ENCODE results near the gene GAB2.

The GAB2 gene

DNA sequence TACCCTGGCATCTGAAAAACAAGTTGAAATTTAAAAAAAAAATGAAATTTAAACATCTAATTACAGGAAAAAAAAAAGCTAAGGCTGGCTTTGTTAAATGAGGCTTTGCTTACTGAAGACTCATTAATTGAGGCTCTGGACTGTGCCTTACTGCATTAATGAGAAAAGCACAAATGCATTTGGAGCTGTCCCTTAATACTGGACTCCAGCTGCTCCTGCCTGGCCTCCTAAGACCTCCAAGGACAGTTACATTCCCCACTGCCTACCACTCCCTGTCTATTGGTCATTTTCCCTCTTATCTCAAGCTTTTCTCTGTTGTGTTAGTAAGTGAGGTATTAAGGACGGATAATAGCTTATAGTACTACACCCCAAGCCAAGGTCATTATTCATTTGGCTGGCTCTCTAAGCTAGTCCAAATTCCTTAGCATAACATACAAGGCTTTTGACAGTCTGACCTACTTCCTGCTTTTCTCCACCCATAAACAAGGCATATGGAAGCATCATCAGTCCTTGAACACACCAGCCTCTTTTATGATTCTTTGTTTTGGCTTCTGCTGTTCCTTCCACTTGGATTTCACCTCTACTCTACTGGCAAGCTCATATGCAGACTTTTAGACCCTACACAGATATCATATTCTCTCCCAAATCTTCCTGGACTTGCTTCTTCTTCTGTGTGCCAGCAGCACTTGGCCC, 166.4 kb downstream of the GAB2 start:
- TF ChIP-seq REST (IDR thresholded peaks at IDR 0.05; ENCODE audit: insufficient read depth in 1 of 2, low read depth in 2 of 2, low read length in 2 of 2) (0 out of 4 replicates have a peak, but pooled peaks of 1 of the 2 experiments have one; percentile 10), TAF1 (IDR thresholded peaks at IDR 0.05; ENCODE audit: borderline replicate concordance, insufficient read depth, low read length) (no peak)

- TF ChIP-seq SIN3A (IDR thresholded peaks at IDR 0.05; ENCODE audit: borderline replicate concordance, insufficient read depth, low read length) (no peak), REST (IDR thresholded peaks at IDR 0.05; ENCODE audit: insufficient read depth in 1 of 2, low read depth in 2 of 2, low read length in 2 of 2) (no peak), POLR2AphosphoS5 (IDR thresholded peaks at IDR 0.05; ENCODE audit: low read depth, low read length) (no peak), FOXP2 (optimal IDR thresholded peaks at IDR 0.05; ENCODE audit: borderline replicate concordance, extremely low read depth, extremely low read length, insufficient read depth) (no peak), TAF1 (IDR thresholded peaks at IDR 0.05; ENCODE audit: borderline replicate concordance, insufficient read depth, low read length) (no peak)
Observed at GRCh38 chr11:78250099-78250498, 167.5 kb downstream of the GAB2 start.

DNA sequence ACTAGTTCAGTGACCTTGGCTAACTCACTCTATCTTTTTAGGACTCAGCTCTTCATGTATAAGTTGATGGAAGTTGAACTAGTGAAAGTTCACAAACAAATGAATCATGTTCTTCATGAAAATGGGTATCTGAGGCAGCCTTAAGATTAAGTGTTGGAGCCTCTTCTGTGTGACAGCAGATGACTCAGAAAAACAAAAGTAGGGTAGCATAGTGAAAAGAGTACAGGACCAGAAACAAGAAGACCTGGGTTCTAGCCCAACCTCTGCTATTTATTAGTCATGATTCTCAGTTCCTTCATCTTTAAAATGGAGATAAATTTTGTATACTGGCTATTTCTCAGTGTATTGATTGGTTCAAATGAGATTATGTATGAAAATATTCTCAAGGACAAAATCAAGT, 168.7 kb downstream of the GAB2 start:
- no peak for TF ChIP-seq POLR2AphosphoS5 (IDR thresholded peaks at IDR 0.05; ENCODE audit: low read depth, low read length)
- no peak for TF ChIP-seq SIN3A (IDR thresholded peaks at IDR 0.05; ENCODE audit: borderline replicate concordance, insufficient read depth, low read length)
- no peak for TF ChIP-seq FOXP2 (optimal IDR thresholded peaks at IDR 0.05; ENCODE audit: borderline replicate concordance, extremely low read depth, extremely low read length, insufficient read depth)

DNA sequence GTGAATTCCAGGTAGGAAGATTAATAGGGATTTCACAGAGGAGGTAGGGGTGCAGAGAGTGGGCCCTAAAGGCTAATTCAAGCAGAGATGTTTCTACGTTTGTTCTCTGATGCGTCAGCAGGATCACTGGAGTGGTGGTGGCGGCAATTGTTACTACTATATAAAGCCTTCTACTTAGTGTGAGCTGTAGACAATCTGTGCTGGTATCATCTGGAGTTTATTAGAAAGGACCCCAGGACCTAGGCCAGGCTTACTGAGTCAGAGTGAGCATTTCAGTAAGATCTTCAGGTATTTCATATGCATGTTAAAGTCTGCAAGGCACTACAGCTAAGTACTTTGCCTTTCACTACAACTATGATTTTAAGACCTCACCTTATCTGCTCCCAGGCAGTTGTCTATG, 169.4 kb downstream of the GAB2 start:
- TF ChIP-seq TAF1 (IDR thresholded peaks at IDR 0.05; ENCODE audit: borderline replicate concordance, insufficient read depth, low read length) = no peak
- no peak for TF ChIP-seq SIN3A (IDR thresholded peaks at IDR 0.05; ENCODE audit: borderline replicate concordance, insufficient read depth, low read length)
- TF ChIP-seq FOXP2 (optimal IDR thresholded peaks at IDR 0.05; ENCODE audit: borderline replicate concordance, extremely low read depth, extremely low read length, insufficient read depth) = no peak
- no peak for TF ChIP-seq REST (IDR thresholded peaks at IDR 0.05; ENCODE audit: insufficient read depth in 1 of 2, low read depth in 2 of 2, low read length in 2 of 2)
- TF ChIP-seq POLR2AphosphoS5 (IDR thresholded peaks at IDR 0.05; ENCODE audit: low read depth, low read length) = no peak

DNA sequence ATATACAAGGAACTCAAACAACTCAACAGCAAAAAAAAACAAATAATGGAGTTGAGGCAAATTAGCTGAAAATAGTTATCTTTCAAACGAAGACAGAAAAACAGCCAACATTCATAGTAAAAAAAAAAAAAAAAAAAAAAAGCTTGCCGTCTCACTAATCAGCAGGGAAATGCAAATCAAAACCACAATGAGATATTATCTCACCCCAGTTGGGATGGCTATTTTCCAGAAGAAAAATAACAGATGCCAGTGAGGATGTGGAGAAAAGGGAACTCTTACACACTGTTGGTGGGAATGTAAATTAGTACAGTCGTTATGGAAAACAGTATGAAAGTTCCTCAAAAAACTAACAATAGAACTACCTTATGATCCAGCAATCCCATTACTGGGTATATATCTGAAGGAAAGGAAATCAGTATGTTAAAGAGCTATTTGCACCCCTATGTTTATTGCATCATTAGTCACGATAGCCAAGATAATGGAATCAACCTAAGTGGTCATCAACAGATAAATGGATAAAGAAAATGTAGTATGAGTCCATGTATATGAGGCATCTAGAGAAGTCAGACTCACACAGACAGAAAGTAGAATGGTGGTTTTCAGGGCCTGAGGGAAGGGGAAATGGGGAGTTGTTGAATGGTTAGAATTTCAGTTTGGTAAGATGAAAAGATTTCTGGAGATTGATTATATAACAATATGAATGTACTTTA, 172.9 kb downstream of the GAB2 start:
- TF ChIP-seq SIN3A (IDR thresholded peaks at IDR 0.05; ENCODE audit: borderline replicate concordance, insufficient read depth, low read length) (0 out of 2 replicates have a peak, but pooled peaks have one; percentile 77), TAF1 (IDR thresholded peaks at IDR 0.05; ENCODE audit: borderline replicate concordance, insufficient read depth, low read length) (no peak)

DNA sequence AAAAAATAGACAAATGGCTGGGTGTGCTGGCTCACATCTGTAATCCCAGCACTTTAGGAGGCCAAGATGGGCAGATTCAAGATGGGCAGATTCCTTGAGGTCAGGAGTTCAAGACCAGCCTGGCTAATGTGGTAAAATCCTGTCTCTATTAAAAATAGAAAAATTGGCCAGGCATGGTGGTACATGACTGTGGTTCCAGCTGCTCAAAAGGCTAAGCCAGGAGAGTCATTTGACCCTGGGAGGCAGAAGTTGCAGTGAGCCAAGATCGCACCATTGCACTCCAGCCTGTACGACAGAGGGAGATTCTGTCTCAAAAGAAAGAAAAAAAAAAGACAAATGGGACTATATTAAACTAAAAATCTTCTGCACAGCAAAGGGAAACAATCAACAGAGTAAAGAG, 173.5 kb downstream of the GAB2 start:
- TF ChIP-seq TAF1 (IDR thresholded peaks at IDR 0.05; ENCODE audit: borderline replicate concordance, insufficient read depth, low read length) = no peak
